Natural killer cell treated with Interleukin-12 subunit alpha and Interleukin-12 subunit beta and Interleukin-15 and Interleukin-18, amount 100 ng/mL, for 72 hours (primary cell): ENCODE data around the gene APOA1. TPM values are rescaled to one million over a fixed set of nuclear protein-coding genes. Genes with fewer than 3 reads are reported as not detected.
A peak's percentile ranks its signal among the peaks of the same experiment; 100 is the strongest.

Experiments
- ATAC-seq, 2 donors: fragments of 150-1000 bp; cut with Tn5 transposase in 1 of 2; sonication (Bioruptor Pico), chemical (Tn5 transposase) in 1 of 2; 2 replicates each; pipeline ENCODE4 v1.10.0; 2021
- DNase-seq: peaks from one replicate; pipeline ENCODE4 v3.0.0; 2022; ENCODE audit warnings: low spot score
- H3K27ac Mint-ChIP-seq, 2 donors: 1 replicate in 1 of 2; 2 replicates in 1 of 2; pipeline ENCODE4 v1.8.0; 2022; ENCODE audit warnings: mixed read lengths in 2 of 2, mild to moderate bottlenecking in 1 of 2, moderate library complexity in 1 of 2
- H3K27me3 Mint-ChIP-seq, 2 donors: 1 replicate in 1 of 2; 2 replicates in 1 of 2; pipeline ENCODE4 v1.8.0; 2022; ENCODE audit warnings: mixed read lengths in 2 of 2
- H3K36me3 Mint-ChIP-seq: one replicate; pipeline ENCODE4 v1.8.0; 2022; ENCODE audit warnings: mixed read lengths
- H3K4me1 Mint-ChIP-seq, 2 donors: 1 replicate in 1 of 2; 2 replicates in 1 of 2; pipeline ENCODE4 v1.8.0; 2022; ENCODE audit warnings: low read depth in 2 of 2, mixed read lengths in 2 of 2, mild to moderate bottlenecking in 1 of 2
- H3K4me3 Mint-ChIP-seq: one replicate; pipeline ENCODE4 v1.8.0; 2022; ENCODE audit warnings: mixed read lengths
- H3K9me3 Mint-ChIP-seq: 2 replicates; pipeline ENCODE4 v1.8.0; 2022; ENCODE audit warnings: mixed read lengths
- total RNA-seq, 2 donors: library from RNA; stranded (reverse); gene quantifications; one replicate each; pipeline ENCODE4 v1.2.3, GENCODE V29; 2022

APOA1 gene
- total RNA-seq, 2 donors from 2014 or later: not detected

GRCh38 chr11:116826751-116827431 lies 10.5 kb downstream of the APOA1 start:
- Mint-ChIP-seq H3K27me3 (no peaks in the 10 kb centered on the region), H3K4me1 (no peaks in the 10 kb centered on the region), H3K36me3 (no peaks in the 10 kb centered on the region), H3K27ac (no peak overlapping the region), H3K9me3 (no peaks in the 10 kb centered on the region), H3K4me3 (no peak overlapping the region)
- DNase-seq: no peak
- ATAC-seq: no peak

- H3K27ac Mint-ChIP-seq: no peak overlapping the region
- no peaks in the 10 kb centered on the region for H3K36me3 Mint-ChIP-seq
- H3K4me1 Mint-ChIP-seq: no peaks in the 10 kb centered on the region
- DNase-seq (no peak), ATAC-seq (no peak)
- H3K27me3 Mint-ChIP-seq: no peaks in the 10 kb centered on the region
- H3K9me3 Mint-ChIP-seq: no peaks in the 10 kb centered on the region
- no peak overlapping the region for H3K4me3 Mint-ChIP-seq
Measured at GRCh38 chr11:116825854-116826750, 11.3 kb downstream of the APOA1 start.

- no peaks in the 10 kb centered on the region for H3K9me3 Mint-ChIP-seq
- H3K4me3 Mint-ChIP-seq: no peak overlapping the region
- DNase-seq: no peak
- H3K27me3 Mint-ChIP-seq: no peaks in the 10 kb centered on the region
- no peak overlapping the region for H3K27ac Mint-ChIP-seq
- no peaks in the 10 kb centered on the region for H3K36me3 Mint-ChIP-seq
- no peaks in the 10 kb centered on the region for H3K4me1 Mint-ChIP-seq
- no peak for ATAC-seq
Measured at GRCh38 chr11:116825434-116825833, 12.0 kb downstream of the APOA1 start.

GRCh38 chr11:116823031-116823843 lies 14.2 kb downstream of the APOA1 start, which contains the start of gene APOA4:
Gene APOA4, minus strand, starts transcription at chr11:116823304. Its CDS starts 113 bp downstream, at chr11:116823191.
- Mint-ChIP-seq H3K27ac (no peak within 1 kb of the TSS), H3K9me3 (no peaks in the 10 kb centered on the region), H3K27me3 (no peaks in the 10 kb centered on the region), H3K4me1 (no peaks in the 10 kb centered on the region), H3K4me3 (no peak within 1 kb of the TSS), H3K36me3 (no peaks in the 10 kb centered on the region)
- DNase-seq (no peak), ATAC-seq (peak in 1 of 2 donors; percentile 30)

GRCh38 chr11:116822575-116822974 lies 14.8 kb downstream of the APOA1 start:
- ATAC-seq: no peak
- DNase-seq: no peak
- Mint-ChIP-seq H3K4me3 (no peak overlapping the region), H3K9me3 (no peaks in the 10 kb centered on the region), H3K27me3 (no peaks in the 10 kb centered on the region), H3K27ac (no peak overlapping the region), H3K36me3 (no peaks in the 10 kb centered on the region), H3K4me1 (no peaks in the 10 kb centered on the region)

GRCh38 chr11:116821050-116821918 lies 16.1 kb downstream of the APOA1 start:
- H3K9me3 Mint-ChIP-seq: no peaks in the 10 kb centered on the region
- DNase-seq (no peak), ATAC-seq (no peak)
- no peaks in the 10 kb centered on the region for H3K27me3 Mint-ChIP-seq
- no peaks in the 10 kb centered on the region for H3K36me3 Mint-ChIP-seq
- H3K27ac Mint-ChIP-seq: no peak overlapping the region
- no peaks in the 10 kb centered on the region for H3K4me1 Mint-ChIP-seq
- no peak overlapping the region for H3K4me3 Mint-ChIP-seq

GRCh38 chr11:116819049-116819448 lies 18.4 kb downstream of the APOA1 start:
- no peak for ATAC-seq
- H3K4me3 Mint-ChIP-seq: no peak overlapping the region

GRCh38 chr11:116814502-116814901 lies 22.9 kb downstream of the APOA1 start:
- DNase-seq (no peak), ATAC-seq (no peak)
- Mint-ChIP-seq H3K4me3 (no peak overlapping the region), H3K27me3 (no peaks in the 10 kb centered on the region), H3K4me1 (peaks cover 0 to 8% of the 10 kb centered on the region in 2 donors), H3K36me3 (no peaks in the 10 kb centered on the region), H3K9me3 (no peaks in the 10 kb centered on the region), H3K27ac (no peak overlapping the region)

More at GRCh38 chr11:116819049-116819448, 18.4 kb downstream of the APOA1 start:
- Mint-ChIP-seq H3K36me3 (no peaks in the 10 kb centered on the region), H3K27me3 (no peaks in the 10 kb centered on the region), H3K4me1 (no peaks in the 10 kb centered on the region), H3K27ac (no peak overlapping the region), H3K9me3 (no peaks in the 10 kb centered on the region)
- no peak for DNase-seq

GRCh38 chr11:116813781-116814471 lies 23.5 kb downstream of the APOA1 start:
- ATAC-seq: peak in 1 of 2 donors; percentile 40
- DNase-seq: no peak
- no peak overlapping the region for H3K27ac Mint-ChIP-seq
- peaks cover 0 to 8% of the 10 kb centered on the region in 2 donors for H3K4me1 Mint-ChIP-seq
- H3K36me3 Mint-ChIP-seq: no peaks in the 10 kb centered on the region
- H3K27me3 Mint-ChIP-seq: no peaks in the 10 kb centered on the region
- H3K9me3 Mint-ChIP-seq: no peaks in the 10 kb centered on the region
- H3K4me3 Mint-ChIP-seq: no peak overlapping the region

GRCh38 chr11:116813170-116813569 lies 24.3 kb downstream of the APOA1 start:
- H3K4me1 Mint-ChIP-seq: peaks cover 0 to 8% of the 10 kb centered on the region in 2 donors
- no peak overlapping the region for H3K4me3 Mint-ChIP-seq
- ATAC-seq: peak in 1 of 2 donors; percentile 41
- H3K27me3 Mint-ChIP-seq: no peaks in the 10 kb centered on the region
- DNase-seq: no peak
- H3K9me3 Mint-ChIP-seq: no peaks in the 10 kb centered on the region
- H3K27ac Mint-ChIP-seq: no peak overlapping the region
- no peaks in the 10 kb centered on the region for H3K36me3 Mint-ChIP-seq

GRCh38 chr11:116812109-116812508 lies 25.3 kb downstream of the APOA1 start:
- no peaks in the 10 kb centered on the region for H3K9me3 Mint-ChIP-seq

GRCh38 chr11:116811194-116811593 lies 26.2 kb downstream of the APOA1 start:
- Mint-ChIP-seq H3K27ac (no peak overlapping the region), H3K4me3 (no peak overlapping the region), H3K9me3 (no peaks in the 10 kb centered on the region), H3K27me3 (no peaks in the 10 kb centered on the region), H3K4me1 (peaks cover 0 to 8% of the 10 kb centered on the region in 2 donors), H3K36me3 (no peaks in the 10 kb centered on the region)
- ATAC-seq (no peak), DNase-seq (no peak)

More at GRCh38 chr11:116812109-116812508, 25.3 kb downstream of the APOA1 start:
- DNase-seq: no peak
- Mint-ChIP-seq H3K27me3 (no peaks in the 10 kb centered on the region), H3K4me1 (peaks cover 0 to 8% of the 10 kb centered on the region in 2 donors), H3K36me3 (no peaks in the 10 kb centered on the region), H3K27ac (no peak overlapping the region), H3K4me3 (no peak overlapping the region)
- ATAC-seq: no peak
